ENCODE data around the gene OSER1.

GRCh38 chr20:44153636-44154043 lies 56.9 kb downstream of the OSER1 start:
- no peak for TF ChIP-seq CEBPB (IDR thresholded peaks at IDR 0.05; ENCODE audit: low read depth, low read length)
- TF ChIP-seq, protein P1, sequence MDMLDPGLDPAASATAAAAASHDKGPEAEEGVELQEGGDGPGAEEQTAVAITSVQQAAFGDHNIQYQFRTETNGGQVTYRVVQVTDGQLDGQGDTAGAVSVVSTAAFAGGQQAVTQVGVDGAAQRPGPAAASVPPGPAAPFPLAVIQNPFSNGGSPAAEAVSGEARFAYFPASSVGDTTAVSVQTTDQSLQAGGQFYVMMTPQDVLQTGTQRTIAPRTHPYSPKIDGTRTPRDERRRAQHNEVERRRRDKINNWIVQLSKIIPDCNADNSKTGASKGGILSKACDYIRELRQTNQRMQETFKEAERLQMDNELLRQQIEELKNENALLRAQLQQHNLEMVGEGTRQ (IDR thresholded peaks at IDR 0.05; ENCODE audit: low read length): no peak
- TF ChIP-seq CTCF (IDR thresholded peaks at IDR 0.05; ENCODE audit: control extremely low read depth in 1 of 3, insufficient read depth in 1 of 3, low read depth in 1 of 3, low read length in 3 of 3): no peak
- no peak for TF ChIP-seq POLR2A (IDR thresholded peaks at IDR 0.05; ENCODE audit: control extremely low read depth in 1 of 2, low read depth in 2 of 2, low read length in 2 of 2)
- TF ChIP-seq SAP30 (IDR thresholded peaks at IDR 0.05; ENCODE audit: insufficient read depth, insufficient replicate concordance, low read length): no peak
- no peak for TF ChIP-seq EP300 (IDR thresholded peaks at IDR 0.05; ENCODE audit: borderline replicate concordance in 1 of 2, low read depth in 2 of 2, low read length in 2 of 2)
- no peak for TF ChIP-seq EZH2 (IDR thresholded peaks at IDR 0.05; ENCODE audit: low read depth, low read length, severe bottlenecking)
- TF ChIP-seq BRCA1 (IDR thresholded peaks at IDR 0.05; ENCODE audit: low read depth, low read length): no peak
- no peak for TF ChIP-seq TAF1 (IDR thresholded peaks at IDR 0.05; ENCODE audit: low read depth, low read length)
- TF ChIP-seq, protein P2, sequence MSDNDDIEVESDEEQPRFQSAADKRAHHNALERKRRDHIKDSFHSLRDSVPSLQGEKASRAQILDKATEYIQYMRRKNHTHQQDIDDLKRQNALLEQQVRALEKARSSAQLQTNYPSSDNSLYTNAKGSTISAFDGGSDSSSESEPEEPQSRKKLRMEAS (IDR thresholded peaks at IDR 0.05): no peak
- no peak for TF ChIP-seq JUN (IDR thresholded peaks at IDR 0.05; ENCODE audit: low read depth, low read length)
- no peak for TF ChIP-seq SIN3A (conservative IDR thresholded peaks at IDR 0.05 in 1 of 2, IDR thresholded peaks at IDR 0.05 in 1 of 2; ENCODE audit: low read depth in 1 of 2, low read length in 2 of 2)
- no peak for TF ChIP-seq ZNF274 (IDR thresholded peaks at IDR 0.05; ENCODE audit: borderline replicate concordance, extremely low read depth, low read length)
- TF ChIP-seq, protein P3, sequence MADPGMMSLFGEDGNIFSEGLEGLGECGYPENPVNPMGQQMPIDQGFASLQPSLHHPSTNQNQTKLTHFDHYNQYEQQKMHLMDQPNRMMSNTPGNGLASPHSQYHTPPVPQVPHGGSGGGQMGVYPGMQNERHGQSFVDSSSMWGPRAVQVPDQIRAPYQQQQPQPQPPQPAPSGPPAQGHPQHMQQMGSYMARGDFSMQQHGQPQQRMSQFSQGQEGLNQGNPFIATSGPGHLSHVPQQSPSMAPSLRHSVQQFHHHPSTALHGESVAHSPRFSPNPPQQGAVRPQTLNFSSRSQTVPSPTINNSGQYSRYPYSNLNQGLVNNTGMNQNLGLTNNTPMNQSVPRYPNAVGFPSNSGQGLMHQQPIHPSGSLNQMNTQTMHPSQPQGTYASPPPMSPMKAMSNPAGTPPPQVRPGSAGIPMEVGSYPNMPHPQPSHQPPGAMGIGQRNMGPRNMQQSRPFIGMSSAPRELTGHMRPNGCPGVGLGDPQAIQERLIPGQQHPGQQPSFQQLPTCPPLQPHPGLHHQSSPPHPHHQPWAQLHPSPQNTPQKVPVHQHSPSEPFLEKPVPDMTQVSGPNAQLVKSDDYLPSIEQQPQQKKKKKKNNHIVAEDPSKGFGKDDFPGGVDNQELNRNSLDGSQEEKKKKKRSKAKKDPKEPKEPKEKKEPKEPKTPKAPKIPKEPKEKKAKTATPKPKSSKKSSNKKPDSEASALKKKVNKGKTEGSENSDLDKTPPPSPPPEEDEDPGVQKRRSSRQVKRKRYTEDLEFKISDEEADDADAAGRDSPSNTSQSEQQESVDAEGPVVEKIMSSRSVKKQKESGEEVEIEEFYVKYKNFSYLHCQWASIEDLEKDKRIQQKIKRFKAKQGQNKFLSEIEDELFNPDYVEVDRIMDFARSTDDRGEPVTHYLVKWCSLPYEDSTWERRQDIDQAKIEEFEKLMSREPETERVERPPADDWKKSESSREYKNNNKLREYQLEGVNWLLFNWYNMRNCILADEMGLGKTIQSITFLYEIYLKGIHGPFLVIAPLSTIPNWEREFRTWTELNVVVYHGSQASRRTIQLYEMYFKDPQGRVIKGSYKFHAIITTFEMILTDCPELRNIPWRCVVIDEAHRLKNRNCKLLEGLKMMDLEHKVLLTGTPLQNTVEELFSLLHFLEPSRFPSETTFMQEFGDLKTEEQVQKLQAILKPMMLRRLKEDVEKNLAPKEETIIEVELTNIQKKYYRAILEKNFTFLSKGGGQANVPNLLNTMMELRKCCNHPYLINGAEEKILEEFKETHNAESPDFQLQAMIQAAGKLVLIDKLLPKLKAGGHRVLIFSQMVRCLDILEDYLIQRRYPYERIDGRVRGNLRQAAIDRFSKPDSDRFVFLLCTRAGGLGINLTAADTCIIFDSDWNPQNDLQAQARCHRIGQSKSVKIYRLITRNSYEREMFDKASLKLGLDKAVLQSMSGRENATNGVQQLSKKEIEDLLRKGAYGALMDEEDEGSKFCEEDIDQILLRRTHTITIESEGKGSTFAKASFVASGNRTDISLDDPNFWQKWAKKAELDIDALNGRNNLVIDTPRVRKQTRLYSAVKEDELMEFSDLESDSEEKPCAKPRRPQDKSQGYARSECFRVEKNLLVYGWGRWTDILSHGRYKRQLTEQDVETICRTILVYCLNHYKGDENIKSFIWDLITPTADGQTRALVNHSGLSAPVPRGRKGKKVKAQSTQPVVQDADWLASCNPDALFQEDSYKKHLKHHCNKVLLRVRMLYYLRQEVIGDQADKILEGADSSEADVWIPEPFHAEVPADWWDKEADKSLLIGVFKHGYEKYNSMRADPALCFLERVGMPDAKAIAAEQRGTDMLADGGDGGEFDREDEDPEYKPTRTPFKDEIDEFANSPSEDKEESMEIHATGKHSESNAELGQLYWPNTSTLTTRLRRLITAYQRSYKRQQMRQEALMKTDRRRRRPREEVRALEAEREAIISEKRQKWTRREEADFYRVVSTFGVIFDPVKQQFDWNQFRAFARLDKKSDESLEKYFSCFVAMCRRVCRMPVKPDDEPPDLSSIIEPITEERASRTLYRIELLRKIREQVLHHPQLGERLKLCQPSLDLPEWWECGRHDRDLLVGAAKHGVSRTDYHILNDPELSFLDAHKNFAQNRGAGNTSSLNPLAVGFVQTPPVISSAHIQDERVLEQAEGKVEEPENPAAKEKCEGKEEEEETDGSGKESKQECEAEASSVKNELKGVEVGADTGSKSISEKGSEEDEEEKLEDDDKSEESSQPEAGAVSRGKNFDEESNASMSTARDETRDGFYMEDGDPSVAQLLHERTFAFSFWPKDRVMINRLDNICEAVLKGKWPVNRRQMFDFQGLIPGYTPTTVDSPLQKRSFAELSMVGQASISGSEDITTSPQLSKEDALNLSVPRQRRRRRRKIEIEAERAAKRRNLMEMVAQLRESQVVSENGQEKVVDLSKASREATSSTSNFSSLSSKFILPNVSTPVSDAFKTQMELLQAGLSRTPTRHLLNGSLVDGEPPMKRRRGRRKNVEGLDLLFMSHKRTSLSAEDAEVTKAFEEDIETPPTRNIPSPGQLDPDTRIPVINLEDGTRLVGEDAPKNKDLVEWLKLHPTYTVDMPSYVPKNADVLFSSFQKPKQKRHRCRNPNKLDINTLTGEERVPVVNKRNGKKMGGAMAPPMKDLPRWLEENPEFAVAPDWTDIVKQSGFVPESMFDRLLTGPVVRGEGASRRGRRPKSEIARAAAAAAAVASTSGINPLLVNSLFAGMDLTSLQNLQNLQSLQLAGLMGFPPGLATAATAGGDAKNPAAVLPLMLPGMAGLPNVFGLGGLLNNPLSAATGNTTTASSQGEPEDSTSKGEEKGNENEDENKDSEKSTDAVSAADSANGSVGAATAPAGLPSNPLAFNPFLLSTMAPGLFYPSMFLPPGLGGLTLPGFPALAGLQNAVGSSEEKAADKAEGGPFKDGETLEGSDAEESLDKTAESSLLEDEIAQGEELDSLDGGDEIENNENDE (IDR thresholded peaks at IDR 0.05; ENCODE audit: insufficient replicate concordance, low read length): no peak
